GM18505 (cell line): ENCODE results near the gene OR11H6.
"Not testable (repeated sequence)": the region's sequence is repeated elsewhere in the genome, so short reads cannot be mapped to it uniquely, and the experiment has no call there.

Experiments
- ATAC-seq: cut with Tn5 transposase; IDR thresholded peaks from one replicate; pipeline ENCODE4 v1.9.1; 2021; ENCODE audit not compliant: unreplicated experiment
- POLR2A ChIP-seq: IDR thresholded peaks from 4 replicates; pipeline ENCODE4 v1.6.1; 2011; ENCODE audit warnings: borderline replicate concordance; ENCODE audit not compliant: insufficient read depth, insufficient read length; ENCODE audit errors: extremely low read depth

OR11H6 gene

DNA sequence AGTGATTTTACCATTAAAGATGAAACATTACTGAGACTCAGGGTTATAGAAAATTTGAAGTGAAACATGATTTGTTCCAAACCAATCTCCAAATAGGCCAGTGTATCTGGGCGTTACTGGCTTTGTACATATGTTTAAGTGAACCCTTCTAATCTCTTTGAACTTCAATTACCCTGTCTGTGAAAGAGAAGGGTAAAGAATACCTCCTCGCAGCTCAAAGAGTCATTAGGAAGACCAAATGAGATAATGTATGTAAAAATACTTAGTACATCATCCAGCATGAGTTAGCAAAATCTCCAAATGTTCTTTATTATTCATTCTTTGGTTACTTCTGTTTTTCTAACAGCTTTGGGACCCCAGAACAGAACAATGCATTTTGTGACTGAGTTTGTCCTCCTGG, at the start of gene OR11H6:
TSS of gene OR11H6 (plus strand) at position 301 of the 400 bp plus-strand sequence. CDS start at position 301, 0 bp downstream.
- no peak for TF ChIP-seq POLR2A
- no peak for ATAC-seq

- ATAC-seq: not testable (repeated sequence)
These were observed 49.3 kb upstream of the OR11H6 start for GRCh38 chr14:20174205-20174604.

DNA sequence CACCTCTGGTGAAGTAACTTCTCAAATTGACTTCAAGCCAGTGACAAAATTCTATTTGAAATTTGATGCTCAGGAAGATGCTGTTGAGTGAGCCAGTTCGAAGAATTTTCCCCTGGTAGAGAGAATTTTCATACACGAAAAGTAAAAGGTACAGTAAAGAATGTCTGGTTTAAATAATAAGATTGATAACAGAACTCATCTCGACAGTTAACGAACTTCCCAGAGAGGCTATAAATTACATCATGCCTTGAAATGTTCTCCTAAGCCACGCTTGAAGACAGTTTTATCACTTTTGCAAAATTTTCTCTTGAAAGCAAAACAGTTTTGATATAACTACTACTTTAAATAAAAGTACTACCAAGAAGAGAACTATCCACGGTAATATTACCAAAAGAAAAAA, 47.2 kb upstream of the OR11H6 start:
- no peak for TF ChIP-seq POLR2A
- no peak for ATAC-seq

- TF ChIP-seq POLR2A: no peak
- ATAC-seq: no peak
These were observed 46.0 kb upstream of the OR11H6 start for GRCh38 chr14:20177433-20177974.

GRCh38 chr14:20179218-20179617, 44.3 kb upstream of the OR11H6 start:
- ATAC-seq: no peak
- TF ChIP-seq POLR2A: no peak

- no peak for ATAC-seq
- no peak for TF ChIP-seq POLR2A
These were observed 43.6 kb upstream of the OR11H6 start for GRCh38 chr14:20179880-20180279.

DNA sequence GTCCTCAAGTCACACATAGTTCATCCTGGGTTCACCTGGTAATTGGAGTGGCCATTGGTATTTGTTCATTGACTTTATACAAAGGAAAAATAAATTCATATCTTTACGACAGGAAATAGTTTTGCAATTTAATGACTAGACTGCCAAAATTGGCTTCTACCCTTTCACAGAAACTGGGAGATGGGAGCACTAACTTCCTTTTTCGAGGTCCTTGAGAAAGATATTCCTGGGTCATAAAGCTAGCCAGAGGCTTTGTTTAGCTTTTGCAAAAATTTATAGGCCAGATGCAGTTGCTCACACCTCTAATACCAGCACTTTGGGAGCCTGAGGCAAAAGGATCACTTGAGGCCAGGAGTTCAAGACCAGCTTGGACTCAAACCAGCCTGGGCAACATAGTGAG, 43.0 kb upstream of the OR11H6 start:
- no peak for ATAC-seq
- TF ChIP-seq POLR2A: no peak

- no peak for TF ChIP-seq POLR2A
- ATAC-seq: no peak
These were observed 39.3 kb upstream of the OR11H6 start for GRCh38 chr14:20184181-20184580.

GRCh38 chr14:20190596-20190995, 32.9 kb upstream of the OR11H6 start, which contains the start of gene OR11G2:
TSS of gene OR11G2 (plus strand) at chr14:20190896. CDS start at chr14:20197438, 6,542 bp downstream.
- ATAC-seq: no peak
- TF ChIP-seq POLR2A: no peak

DNA sequence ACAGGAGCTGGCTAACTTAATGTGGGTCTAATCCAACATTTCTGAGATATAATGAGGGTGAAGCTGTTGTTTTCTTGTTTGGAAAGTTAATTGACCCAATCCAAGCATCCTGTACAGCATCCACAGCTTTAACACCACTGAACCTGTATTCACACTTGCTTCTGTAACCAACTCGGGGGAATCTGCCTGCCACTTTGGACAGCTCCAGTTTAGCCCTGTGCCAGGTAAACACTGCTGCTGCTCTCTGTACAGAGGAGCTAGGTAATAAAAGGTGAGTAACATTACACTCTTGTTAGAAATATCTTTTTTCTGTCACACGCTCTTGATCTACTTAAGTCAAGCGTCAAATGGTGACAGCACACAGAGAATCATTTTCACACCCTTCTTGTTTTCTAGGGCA, 32.1 kb upstream of the OR11H6 start:
- ATAC-seq: no peak
- TF ChIP-seq POLR2A: no peak

DNA sequence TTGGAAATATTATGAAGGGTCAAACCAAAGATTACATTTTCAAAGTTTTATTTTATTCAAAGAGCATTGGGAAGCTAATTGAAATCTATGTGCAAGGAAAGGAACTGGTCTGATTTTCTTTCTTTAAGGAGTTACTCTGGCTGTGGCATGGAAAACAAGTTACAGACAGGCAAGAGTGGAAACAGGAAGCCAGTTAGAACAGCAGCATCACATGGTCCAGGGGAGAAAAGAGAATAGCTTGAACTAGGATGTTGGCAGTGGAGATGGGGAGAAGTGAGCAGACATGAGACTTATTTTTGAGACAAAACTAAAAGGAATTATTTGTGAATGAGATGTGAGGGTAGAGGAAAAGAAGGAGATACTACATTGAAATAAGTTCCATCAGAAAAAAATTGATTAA, 29.4 kb upstream of the OR11H6 start:
- ATAC-seq: no peak
- no peak for TF ChIP-seq POLR2A

- ATAC-seq: not testable (repeated sequence)
These were observed 28.3 kb upstream of the OR11H6 start for GRCh38 chr14:20195170-20195569.

GRCh38 chr14:20195911-20196310, 27.6 kb upstream of the OR11H6 start:
- ATAC-seq: no peak
- no peak for TF ChIP-seq POLR2A

- no peak for TF ChIP-seq POLR2A
- ATAC-seq: no peak
These were observed 26.1 kb upstream of the OR11H6 start for GRCh38 chr14:20197459-20197858.

DNA sequence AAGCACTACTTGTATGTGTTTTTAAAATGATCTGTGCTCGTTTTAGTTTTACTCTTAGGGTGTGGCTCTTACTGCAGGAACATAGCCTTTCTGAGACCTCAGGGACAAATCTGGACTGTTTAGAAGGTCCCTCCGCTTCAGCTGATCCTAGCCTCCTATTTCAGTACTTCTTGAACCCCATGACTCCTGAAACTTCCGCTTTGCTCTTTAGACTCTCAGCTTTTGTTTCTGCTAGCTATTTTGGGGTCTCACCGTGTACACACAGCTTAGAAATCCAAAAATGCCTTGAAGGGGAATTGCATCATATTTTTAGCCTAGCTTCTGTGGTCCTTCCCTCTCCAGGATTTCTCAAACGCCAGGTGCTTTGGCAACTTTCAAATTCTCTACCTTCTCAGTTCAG, 24.5 kb upstream of the OR11H6 start:
- no peak for TF ChIP-seq POLR2A
- no peak for ATAC-seq
